GM20431 (cell line): Measurements from ENCODE around the gene GLT8D2.

ENCODE experiments used
- in situ Hi-C: fragments of 300-500 bp; cut with MseI, MboI; formaldehyde crosslinking; loops from one replicate; pipeline ENCODE4 v1.15.0; 2020; ENCODE audit warnings: low sequenced_read_pairs; ENCODE audit not compliant: unreplicated experiment

Gene GLT8D2

GRCh38 chr12:104006929-104007328 is 43.1 kb downstream of the GLT8D2 start:
- in situ Hi-C loops: no loop called here

- in situ Hi-C loops: no loop called here
Measured at GRCh38 chr12:104003596-104003995, 46.4 kb downstream of the GLT8D2 start.

- in situ Hi-C loops: no loop called here
Measured at GRCh38 chr12:104002686-104003085, 47.3 kb downstream of the GLT8D2 start.

- in situ Hi-C loops: no loop called here
Measured at GRCh38 chr12:104000807-104001434, 49.1 kb downstream of the GLT8D2 start.

- in situ Hi-C loops: no loop called here
Measured at GRCh38 chr12:103998976-103999375, 51.0 kb downstream of the GLT8D2 start.

GRCh38 chr12:103997286-103997900 is 52.6 kb downstream of the GLT8D2 start:
- in situ Hi-C loops: no loop called here

- in situ Hi-C loops: no loop called here
Measured at GRCh38 chr12:103996595-103996994, 53.4 kb downstream of the GLT8D2 start.

- in situ Hi-C loops: no loop called here
Measured at GRCh38 chr12:103994235-103994634, 55.8 kb downstream of the GLT8D2 start.

- in situ Hi-C loops: no loop called here
Measured at GRCh38 chr12:103986829-103987228, 63.2 kb downstream of the GLT8D2 start.

GRCh38 chr12:103978384-103978982 is 71.5 kb downstream of the GLT8D2 start:
- in situ Hi-C loops: no loop called here

- in situ Hi-C loops: no loop called here
Measured at GRCh38 chr12:103975368-103975767, 74.6 kb downstream of the GLT8D2 start.

- in situ Hi-C loops: no loop called here
Measured at GRCh38 chr12:103973909-103974308, 76.1 kb downstream of the GLT8D2 start.

- in situ Hi-C loops: no loop called here
Measured at GRCh38 chr12:103969391-103969790, 80.6 kb downstream of the GLT8D2 start.

GRCh38 chr12:103966736-103967135 is 83.3 kb downstream of the GLT8D2 start:
- in situ Hi-C loops: no loop called here

GRCh38 chr12:103965590-103966504 is 84.1 kb downstream of the GLT8D2 start, which contains the start of gene TDG:
TDG (plus strand) TSS chr12:103965872; CDS start chr12:103966038, 166 bp downstream.
- in situ Hi-C loops: no loop called here

- in situ Hi-C loops: no loop called here
Measured at GRCh38 chr12:103965255-103965589, 84.8 kb downstream of the GLT8D2 start.

- in situ Hi-C loops: no loop called here
Measured at GRCh38 chr12:103964805-103965204, 85.2 kb downstream of the GLT8D2 start.

GRCh38 chr12:103962493-103962892 is 87.5 kb downstream of the GLT8D2 start:
- in situ Hi-C loops: no loop called here

- in situ Hi-C loops: no loop called here
Measured at GRCh38 chr12:103960616-103961227, 89.3 kb downstream of the GLT8D2 start.

- in situ Hi-C loops: no loop called here
Measured at GRCh38 chr12:103958621-103959020, 91.4 kb downstream of the GLT8D2 start.
